ENCODE results near the gene FAR2.

- TF ChIP-seq, protein P1, sequence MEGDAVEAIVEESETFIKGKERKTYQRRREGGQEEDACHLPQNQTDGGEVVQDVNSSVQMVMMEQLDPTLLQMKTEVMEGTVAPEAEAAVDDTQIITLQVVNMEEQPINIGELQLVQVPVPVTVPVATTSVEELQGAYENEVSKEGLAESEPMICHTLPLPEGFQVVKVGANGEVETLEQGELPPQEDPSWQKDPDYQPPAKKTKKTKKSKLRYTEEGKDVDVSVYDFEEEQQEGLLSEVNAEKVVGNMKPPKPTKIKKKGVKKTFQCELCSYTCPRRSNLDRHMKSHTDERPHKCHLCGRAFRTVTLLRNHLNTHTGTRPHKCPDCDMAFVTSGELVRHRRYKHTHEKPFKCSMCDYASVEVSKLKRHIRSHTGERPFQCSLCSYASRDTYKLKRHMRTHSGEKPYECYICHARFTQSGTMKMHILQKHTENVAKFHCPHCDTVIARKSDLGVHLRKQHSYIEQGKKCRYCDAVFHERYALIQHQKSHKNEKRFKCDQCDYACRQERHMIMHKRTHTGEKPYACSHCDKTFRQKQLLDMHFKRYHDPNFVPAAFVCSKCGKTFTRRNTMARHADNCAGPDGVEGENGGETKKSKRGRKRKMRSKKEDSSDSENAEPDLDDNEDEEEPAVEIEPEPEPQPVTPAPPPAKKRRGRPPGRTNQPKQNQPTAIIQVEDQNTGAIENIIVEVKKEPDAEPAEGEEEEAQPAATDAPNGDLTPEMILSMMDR (IDR thresholded peaks at IDR 0.05), result 0 out of 2 replicates have a peak, but pooled peaks have one; percentile 2
- TF ChIP-seq ZFX (IDR thresholded peaks at IDR 0.05; ENCODE audit: borderline replicate concordance), result no peak
Observed at GRCh38 chr12:29152981-29153630, 4.0 kb downstream of the FAR2 start.
